ENCODE measurements around the gene IKZF2. TPM values are rescaled to one million over a fixed set of nuclear protein-coding genes. Genes with fewer than 3 reads are reported as not detected.
A peak's percentile ranks its signal among the peaks of the same experiment; 100 is the strongest.

IKZF2 gene
- total and polyA plus RNA-seq, 4 donors: 0.35 to 4.7 (median 2.5) TPM

GRCh38 chr2:213181712-213182111 lies 30.3 kb upstream of the IKZF2 start:
- Histone ChIP-seq H3K27me3 (ENCODE audit: control insufficient read depth in 4 of 4, insufficient read depth in 4 of 4, low read length in 3 of 4) (no peaks in the 10 kb centered on the region), H3K9me3 (ENCODE audit: control insufficient read depth in 4 of 4, low read length in 3 of 4) (no peaks in the 10 kb centered on the region), H3K27ac (ENCODE audit: low read depth in 1 of 2, low read length in 2 of 2) (no peak overlapping the region), H3K36me3 (ENCODE audit: control insufficient read depth in 4 of 4, insufficient read depth in 3 of 4, low read depth in 1 of 4, low read length in 3 of 4) (no peaks in the 10 kb centered on the region), H3K9ac (ENCODE audit: low read depth in 1 of 2, low read length in 2 of 2) (no peak overlapping the region), H3K4me3 (ENCODE audit: low read depth in 1 of 3, low read length in 3 of 3) (no peak overlapping the region), H3K4me1 (ENCODE audit: control insufficient read depth in 4 of 4, insufficient read depth in 4 of 4, low read length in 3 of 4) (no peaks in the 10 kb centered on the region)
- no peak for DNase-seq (ENCODE audit: low spot score)
- TF ChIP-seq TAF1 (conservative IDR thresholded peaks at IDR 0.05): no peak
- no peak for TF ChIP-seq SP1 (IDR thresholded peaks at IDR 0.05)
- TF ChIP-seq EGR1 (IDR thresholded peaks at IDR 0.05; ENCODE audit: low read depth in 2 of 2): no peak
- no peak for TF ChIP-seq JUND (IDR thresholded peaks at IDR 0.05)

- DNase-seq (ENCODE audit: low spot score): no peak
- TF ChIP-seq HNF4A (conservative IDR thresholded peaks at IDR 0.05) (peak in 1 of 2 donors; percentile 50), RXRA (IDR thresholded peaks at IDR 0.05) (peak in 1 of 2 donors; percentile 44), EGR1 (IDR thresholded peaks at IDR 0.05; ENCODE audit: low read depth in 2 of 2) (no peak)
- no peak overlapping the region for H3K9ac ChIP-seq (ENCODE audit: low read depth in 1 of 2, low read length in 2 of 2)
- H3K4me1 ChIP-seq (ENCODE audit: control insufficient read depth in 4 of 4, insufficient read depth in 4 of 4, low read length in 3 of 4): no peaks in the 10 kb centered on the region
- no peak overlapping the region for H3K27ac ChIP-seq (ENCODE audit: low read depth in 1 of 2, low read length in 2 of 2)
- WGBS: 63% methylated on average over 1 of the region's 1 CpG
- H3K4me3 ChIP-seq (ENCODE audit: low read depth in 1 of 3, low read length in 3 of 3): no peak overlapping the region
- no peaks in the 10 kb centered on the region for H3K9me3 ChIP-seq (ENCODE audit: control insufficient read depth in 4 of 4, low read length in 3 of 4)
- H3K27me3 ChIP-seq (ENCODE audit: control insufficient read depth in 4 of 4, insufficient read depth in 4 of 4, low read length in 3 of 4): no peaks in the 10 kb centered on the region
- no peaks in the 10 kb centered on the region for H3K36me3 ChIP-seq (ENCODE audit: control insufficient read depth in 4 of 4, insufficient read depth in 3 of 4, low read depth in 1 of 4, low read length in 3 of 4)
Measured at GRCh38 chr2:213177679-213178078, 26.3 kb upstream of the IKZF2 start.

- TF ChIP-seq, protein P1, sequence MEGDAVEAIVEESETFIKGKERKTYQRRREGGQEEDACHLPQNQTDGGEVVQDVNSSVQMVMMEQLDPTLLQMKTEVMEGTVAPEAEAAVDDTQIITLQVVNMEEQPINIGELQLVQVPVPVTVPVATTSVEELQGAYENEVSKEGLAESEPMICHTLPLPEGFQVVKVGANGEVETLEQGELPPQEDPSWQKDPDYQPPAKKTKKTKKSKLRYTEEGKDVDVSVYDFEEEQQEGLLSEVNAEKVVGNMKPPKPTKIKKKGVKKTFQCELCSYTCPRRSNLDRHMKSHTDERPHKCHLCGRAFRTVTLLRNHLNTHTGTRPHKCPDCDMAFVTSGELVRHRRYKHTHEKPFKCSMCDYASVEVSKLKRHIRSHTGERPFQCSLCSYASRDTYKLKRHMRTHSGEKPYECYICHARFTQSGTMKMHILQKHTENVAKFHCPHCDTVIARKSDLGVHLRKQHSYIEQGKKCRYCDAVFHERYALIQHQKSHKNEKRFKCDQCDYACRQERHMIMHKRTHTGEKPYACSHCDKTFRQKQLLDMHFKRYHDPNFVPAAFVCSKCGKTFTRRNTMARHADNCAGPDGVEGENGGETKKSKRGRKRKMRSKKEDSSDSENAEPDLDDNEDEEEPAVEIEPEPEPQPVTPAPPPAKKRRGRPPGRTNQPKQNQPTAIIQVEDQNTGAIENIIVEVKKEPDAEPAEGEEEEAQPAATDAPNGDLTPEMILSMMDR (IDR thresholded peaks at IDR 0.05; ENCODE audit: low read depth, low read length, missing input control): no peak
- TF ChIP-seq, protein P2, sequence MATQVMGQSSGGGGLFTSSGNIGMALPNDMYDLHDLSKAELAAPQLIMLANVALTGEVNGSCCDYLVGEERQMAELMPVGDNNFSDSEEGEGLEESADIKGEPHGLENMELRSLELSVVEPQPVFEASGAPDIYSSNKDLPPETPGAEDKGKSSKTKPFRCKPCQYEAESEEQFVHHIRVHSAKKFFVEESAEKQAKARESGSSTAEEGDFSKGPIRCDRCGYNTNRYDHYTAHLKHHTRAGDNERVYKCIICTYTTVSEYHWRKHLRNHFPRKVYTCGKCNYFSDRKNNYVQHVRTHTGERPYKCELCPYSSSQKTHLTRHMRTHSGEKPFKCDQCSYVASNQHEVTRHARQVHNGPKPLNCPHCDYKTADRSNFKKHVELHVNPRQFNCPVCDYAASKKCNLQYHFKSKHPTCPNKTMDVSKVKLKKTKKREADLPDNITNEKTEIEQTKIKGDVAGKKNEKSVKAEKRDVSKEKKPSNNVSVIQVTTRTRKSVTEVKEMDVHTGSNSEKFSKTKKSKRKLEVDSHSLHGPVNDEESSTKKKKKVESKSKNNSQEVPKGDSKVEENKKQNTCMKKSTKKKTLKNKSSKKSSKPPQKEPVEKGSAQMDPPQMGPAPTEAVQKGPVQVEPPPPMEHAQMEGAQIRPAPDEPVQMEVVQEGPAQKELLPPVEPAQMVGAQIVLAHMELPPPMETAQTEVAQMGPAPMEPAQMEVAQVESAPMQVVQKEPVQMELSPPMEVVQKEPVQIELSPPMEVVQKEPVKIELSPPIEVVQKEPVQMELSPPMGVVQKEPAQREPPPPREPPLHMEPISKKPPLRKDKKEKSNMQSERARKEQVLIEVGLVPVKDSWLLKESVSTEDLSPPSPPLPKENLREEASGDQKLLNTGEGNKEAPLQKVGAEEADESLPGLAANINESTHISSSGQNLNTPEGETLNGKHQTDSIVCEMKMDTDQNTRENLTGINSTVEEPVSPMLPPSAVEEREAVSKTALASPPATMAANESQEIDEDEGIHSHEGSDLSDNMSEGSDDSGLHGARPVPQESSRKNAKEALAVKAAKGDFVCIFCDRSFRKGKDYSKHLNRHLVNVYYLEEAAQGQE (IDR thresholded peaks at IDR 0.05): no peak
- Histone ChIP-seq H3K27ac (ENCODE audit: low read depth in 1 of 2, low read length in 2 of 2) (no peak overlapping the region), H3K4me1 (ENCODE audit: control insufficient read depth in 4 of 4, insufficient read depth in 4 of 4, low read length in 3 of 4) (no peaks in the 10 kb centered on the region), H3K4me3 (ENCODE audit: low read depth in 1 of 3, low read length in 3 of 3) (no peak overlapping the region), H3K27me3 (ENCODE audit: control insufficient read depth in 4 of 4, insufficient read depth in 4 of 4, low read length in 3 of 4) (no peaks in the 10 kb centered on the region), H3K36me3 (ENCODE audit: control insufficient read depth in 4 of 4, insufficient read depth in 3 of 4, low read depth in 1 of 4, low read length in 3 of 4) (no peaks in the 10 kb centered on the region), H3K9ac (ENCODE audit: low read depth in 1 of 2, low read length in 2 of 2) (no peak overlapping the region), H3K9me3 (ENCODE audit: control insufficient read depth in 4 of 4, low read length in 3 of 4) (no peaks in the 10 kb centered on the region)
- DNase-seq (ENCODE audit: low spot score): no peak
- WGBS: 52% methylated on average over 1 of the region's 1 CpG
Measured at GRCh38 chr2:213175673-213176247, 24.3 kb upstream of the IKZF2 start.
